ENCODE data around the gene GALNT15.

Gene GALNT15

DNA sequence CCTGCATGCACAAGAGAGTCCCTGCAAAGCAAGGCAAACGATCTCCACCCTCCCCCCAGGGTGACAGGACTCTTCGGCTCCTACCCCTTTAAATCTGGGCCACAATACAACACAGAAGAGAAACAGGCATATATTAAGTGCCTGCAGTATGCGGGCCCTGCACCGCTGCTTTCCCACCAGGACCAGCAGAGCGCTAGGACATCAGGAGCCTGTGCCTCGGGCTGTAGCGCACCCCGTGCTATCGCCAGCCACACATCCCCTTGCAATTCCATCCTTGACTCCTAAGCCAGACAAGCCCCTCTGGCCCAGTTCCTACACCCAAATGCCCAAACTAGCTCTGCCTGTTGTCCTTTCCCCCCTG, 4.1 kb downstream of the GALNT15 start:
- TF ChIP-seq, protein P1, sequence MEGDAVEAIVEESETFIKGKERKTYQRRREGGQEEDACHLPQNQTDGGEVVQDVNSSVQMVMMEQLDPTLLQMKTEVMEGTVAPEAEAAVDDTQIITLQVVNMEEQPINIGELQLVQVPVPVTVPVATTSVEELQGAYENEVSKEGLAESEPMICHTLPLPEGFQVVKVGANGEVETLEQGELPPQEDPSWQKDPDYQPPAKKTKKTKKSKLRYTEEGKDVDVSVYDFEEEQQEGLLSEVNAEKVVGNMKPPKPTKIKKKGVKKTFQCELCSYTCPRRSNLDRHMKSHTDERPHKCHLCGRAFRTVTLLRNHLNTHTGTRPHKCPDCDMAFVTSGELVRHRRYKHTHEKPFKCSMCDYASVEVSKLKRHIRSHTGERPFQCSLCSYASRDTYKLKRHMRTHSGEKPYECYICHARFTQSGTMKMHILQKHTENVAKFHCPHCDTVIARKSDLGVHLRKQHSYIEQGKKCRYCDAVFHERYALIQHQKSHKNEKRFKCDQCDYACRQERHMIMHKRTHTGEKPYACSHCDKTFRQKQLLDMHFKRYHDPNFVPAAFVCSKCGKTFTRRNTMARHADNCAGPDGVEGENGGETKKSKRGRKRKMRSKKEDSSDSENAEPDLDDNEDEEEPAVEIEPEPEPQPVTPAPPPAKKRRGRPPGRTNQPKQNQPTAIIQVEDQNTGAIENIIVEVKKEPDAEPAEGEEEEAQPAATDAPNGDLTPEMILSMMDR (IDR thresholded peaks at IDR 0.05; ENCODE audit: borderline replicate concordance, control extremely low read depth, extremely low read depth, insufficient read depth, missing control alignments), result no peak
- in situ Hi-C loops (cut with MboI; ENCODE audit: low sequenced_read_pairs, unreplicated experiment), result no loop called here
- peak; percentile 23 for DNase-seq (ENCODE audit: low spot score)

DNA sequence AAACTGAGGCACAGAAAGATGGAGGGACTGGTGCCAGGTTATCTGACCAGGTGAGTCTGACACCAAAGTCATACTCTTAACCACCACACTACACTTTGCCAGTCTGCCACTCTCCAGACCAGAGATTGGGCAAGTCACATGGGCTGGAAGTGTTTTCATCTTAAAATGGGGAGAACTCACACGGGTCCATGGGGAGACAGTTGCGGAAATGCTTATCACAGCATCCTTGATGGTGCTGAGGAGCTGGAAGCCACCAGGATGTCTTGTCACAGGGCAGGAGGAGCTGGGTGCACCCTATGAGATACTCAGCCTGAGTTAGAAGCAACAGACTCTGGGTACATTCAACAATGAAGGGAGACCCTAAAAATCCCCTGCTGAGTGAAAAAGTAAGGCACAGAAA, 4.8 kb downstream of the GALNT15 start:
- in situ Hi-C loops (cut with MboI; ENCODE audit: low sequenced_read_pairs, unreplicated experiment), result no loop called here
- TF ChIP-seq, protein P1 (IDR thresholded peaks at IDR 0.05; ENCODE audit: borderline replicate concordance, control extremely low read depth, extremely low read depth, insufficient read depth, missing control alignments), result no peak
- DNase-seq (ENCODE audit: low spot score), result no peak

DNA sequence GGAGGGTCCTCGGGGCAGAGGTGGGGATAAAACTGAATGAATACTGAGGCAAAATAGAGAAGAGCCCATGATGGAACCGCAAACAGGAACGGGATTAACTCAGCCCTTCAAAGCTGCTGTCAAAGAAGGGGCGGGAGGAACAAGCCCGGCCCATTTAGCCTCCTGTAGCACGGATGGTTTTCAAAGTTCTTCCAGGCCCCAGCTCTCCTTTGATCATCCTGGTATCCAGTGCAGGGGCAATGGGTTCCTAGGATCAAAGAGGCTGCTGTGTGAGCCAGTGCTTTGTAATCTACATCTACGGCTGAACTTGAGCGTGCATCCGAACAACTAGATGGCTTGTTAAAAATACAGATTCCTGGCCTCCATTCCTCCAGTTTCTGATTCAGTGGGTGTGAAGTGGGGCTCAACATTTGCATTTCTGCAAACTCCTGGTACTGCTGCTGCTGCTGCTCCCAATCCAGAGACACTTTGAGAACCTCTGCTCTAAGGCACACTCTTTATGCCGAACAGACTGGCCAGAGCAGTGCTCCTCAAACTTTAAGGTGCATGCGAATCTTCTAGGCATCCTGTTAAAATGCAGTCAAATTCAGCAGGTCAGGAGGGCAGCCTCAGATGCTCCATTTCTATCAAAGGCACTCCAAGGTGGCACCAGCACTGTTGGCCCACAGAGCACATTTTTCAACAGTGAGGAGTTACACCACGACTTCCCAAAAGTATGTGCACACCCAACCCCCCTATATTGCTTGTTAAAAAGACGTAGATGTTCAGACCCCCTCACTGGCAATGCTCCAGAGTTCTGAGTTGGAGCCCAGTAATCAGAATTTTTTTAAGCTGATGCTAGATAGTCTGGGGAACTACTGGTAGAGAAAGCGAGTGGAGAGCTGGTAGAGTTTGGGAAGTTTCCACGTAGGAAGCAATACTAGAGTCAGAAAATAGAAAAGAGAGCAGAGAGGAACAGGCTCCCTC, 5.6 kb downstream of the GALNT15 start:
- in situ Hi-C loops (cut with MboI; ENCODE audit: low sequenced_read_pairs, unreplicated experiment), result no loop called here
- TF ChIP-seq, protein P1 (IDR thresholded peaks at IDR 0.05; ENCODE audit: borderline replicate concordance, control extremely low read depth, extremely low read depth, insufficient read depth, missing control alignments), result no peak
- no peak for DNase-seq (ENCODE audit: low spot score)

DNA sequence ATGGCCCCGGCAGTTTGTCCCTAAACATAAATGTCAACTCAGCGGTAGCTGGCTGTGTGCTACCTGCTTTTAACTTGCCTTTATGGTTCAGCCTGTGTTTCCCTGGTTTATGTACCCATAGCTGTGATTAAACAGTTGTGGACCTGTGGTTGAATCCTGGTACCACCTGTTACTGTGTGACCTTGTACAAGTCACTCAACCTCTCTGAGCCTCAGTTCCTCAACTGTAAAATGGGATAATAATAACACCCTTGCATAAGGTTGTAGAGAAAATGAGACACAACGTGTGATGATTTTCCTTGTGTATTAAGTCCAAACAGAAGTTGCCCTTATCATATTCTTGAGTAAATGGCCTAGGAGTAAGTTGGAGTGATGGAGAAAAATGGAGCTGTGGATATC, 6.3 kb downstream of the GALNT15 start:
- no peak for DNase-seq (ENCODE audit: low spot score)
- in situ Hi-C loops (cut with MboI; ENCODE audit: low sequenced_read_pairs, unreplicated experiment), result no loop called here
- TF ChIP-seq, protein P1 (IDR thresholded peaks at IDR 0.05; ENCODE audit: borderline replicate concordance, control extremely low read depth, extremely low read depth, insufficient read depth, missing control alignments), result no peak

DNA sequence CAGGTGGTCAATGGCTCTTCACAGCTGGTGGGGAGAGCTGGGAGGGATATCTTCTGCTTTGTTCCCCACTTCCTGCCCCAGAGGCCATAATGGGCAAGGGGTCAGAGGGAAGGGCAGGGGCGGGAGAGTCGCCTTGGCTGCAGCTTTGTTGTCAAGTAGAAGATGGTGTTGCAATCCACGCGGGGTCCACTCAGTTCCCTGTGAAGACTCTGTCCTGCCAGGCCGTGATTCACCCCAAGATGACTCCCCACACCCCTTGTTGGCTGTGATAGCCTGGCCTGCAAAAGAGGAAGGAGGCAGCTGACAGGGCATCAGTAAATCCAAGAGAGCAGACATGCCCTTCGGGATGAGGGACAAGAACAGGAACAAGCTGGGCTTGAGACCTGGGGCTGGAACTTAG, 6.9 kb downstream of the GALNT15 start:
- TF ChIP-seq, protein P1 (IDR thresholded peaks at IDR 0.05; ENCODE audit: borderline replicate concordance, control extremely low read depth, extremely low read depth, insufficient read depth, missing control alignments), result no peak
- in situ Hi-C loops (cut with MboI; ENCODE audit: low sequenced_read_pairs, unreplicated experiment), result no loop called here
- no peak for DNase-seq (ENCODE audit: low spot score)

DNA sequence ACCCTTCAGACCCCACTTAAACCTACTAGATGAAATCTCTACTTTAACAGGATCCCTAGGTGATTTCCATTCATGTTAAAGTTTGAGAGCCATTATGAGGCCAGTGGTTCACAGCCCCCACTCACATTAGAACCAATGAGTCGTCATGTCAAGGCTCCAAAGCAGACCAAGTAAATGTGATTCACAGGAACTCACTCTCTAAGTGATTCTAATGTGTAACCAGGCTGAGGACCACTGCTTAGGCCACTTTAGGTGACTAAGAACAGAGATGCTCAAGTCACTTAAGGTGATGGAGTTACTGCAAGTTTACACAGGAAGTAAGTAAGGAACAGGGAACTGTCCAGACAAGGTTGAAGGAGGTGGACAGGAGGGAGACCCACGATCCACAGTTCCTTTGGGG, 7.7 kb downstream of the GALNT15 start:
- TF ChIP-seq, protein P1 (IDR thresholded peaks at IDR 0.05; ENCODE audit: borderline replicate concordance, control extremely low read depth, extremely low read depth, insufficient read depth, missing control alignments), result no peak
- in situ Hi-C loops (cut with MboI; ENCODE audit: low sequenced_read_pairs, unreplicated experiment), result no loop called here
- DNase-seq (ENCODE audit: low spot score), result no peak
